Urinary bladder (tissue), 4 donors: ENCODE results near the gene PPP2R5E. TPM values are rescaled to one million over a fixed set of nuclear protein-coding genes. Genes with fewer than 3 reads are reported as not detected.
"Not testable (repeated sequence)": the region's sequence is repeated elsewhere in the genome, so short reads cannot be mapped to it uniquely, and the experiment has no call there.

ENCODE experiments used
- DNase-seq: peaks from one replicate; pipeline ENCODE4 v3.0.0-alpha.2; 2015; ENCODE audit errors: extremely low spot score
- H3K27ac ChIP-seq: one replicate; pipeline ENCODE4 v1.5.1; 2013; ENCODE audit warnings: low read depth, mild to moderate bottlenecking, moderate library complexity
- H3K36me3 ChIP-seq: one replicate; pipeline ENCODE4 v1.6.1; 2013; ENCODE audit warnings: mild to moderate bottlenecking, moderate library complexity; ENCODE audit not compliant: insufficient read depth
- H3K4me1 ChIP-seq: one replicate; pipeline ENCODE4 v1.6.1; 2013; ENCODE audit warnings: mild to moderate bottlenecking, moderate library complexity; ENCODE audit not compliant: insufficient read depth
- H3K4me3 ChIP-seq: one replicate; pipeline ENCODE4 v1.5.1; 2013; ENCODE audit warnings: low read depth, low read length
- WGBS: extraction: QIAGEN DNeasy Blood & Tissue Kit; methylation state at CpG from one replicate; pipeline ENCODE4 v1.1.7; 2013; 5-methylcytosine and 5-hydroxymethylcytosine counted together
- polyA plus RNA-seq: library from polyadenylated mRNA; stranded (reverse); fragments of 200-250 nt; gene quantifications from one replicate; pipeline ENCODE4 v1.2.3, GENCODE V29; 2013
- total RNA-seq: library from RNA; depleted of rRNA; stranded (reverse); fragments of >200 nt; gene quantifications from one replicate; pipeline ENCODE4 v1.2.3, GENCODE V29; 2014
- donor health status: healthy with polysubstance abuse.
- donor health status: healthy.

PPP2R5E gene
- total and polyA plus RNA-seq, 2 donors = 16.5 to 41.7 TPM

GRCh38 chr14:63544591-63545299 lies 1.6 kb upstream of the PPP2R5E start:
- H3K36me3 ChIP-seq = no peaks in the 10 kb centered on the region
- no peak overlapping the region for H3K27ac ChIP-seq
- H3K4me3 ChIP-seq = no peak overlapping the region
- WGBS = 11% methylated on average over 6 of the region's 6 CpGs
- no peaks in the 10 kb centered on the region for H3K4me1 ChIP-seq
- DNase-seq = no peak

- no peaks in the 10 kb centered on the region for H3K36me3 ChIP-seq
- H3K4me1 ChIP-seq = no peaks in the 10 kb centered on the region
- under 1% methylated on average over 22 of the region's 22 CpGs for WGBS
- H3K27ac ChIP-seq = peak overlapping the region; percentile 75
- H3K4me3 ChIP-seq = peak overlapping the region; percentile 80
- no peak for DNase-seq
Observed at GRCh38 chr14:63543826-63544406, 739 bp upstream of the PPP2R5E start.

- Histone ChIP-seq H3K4me3 (peak overlapping the region; percentile 90), H3K36me3 (peaks cover 6% of the 10 kb centered on the region), H3K27ac (peak overlapping the region; percentile 86), H3K4me1 (no peaks in the 10 kb centered on the region)
- DNase-seq = no peak
- under 1% methylated on average over 46 of the region's 46 CpGs for WGBS
Observed at GRCh38 chr14:63542231-63542999, 762 bp downstream of the PPP2R5E start.

GRCh38 chr14:63535918-63536317 lies 7.3 kb downstream of the PPP2R5E start:
- no peak for DNase-seq
- no peaks in the 10 kb centered on the region for H3K4me1 ChIP-seq
- no peak overlapping the region for H3K27ac ChIP-seq
- peaks cover 9% of the 10 kb centered on the region for H3K36me3 ChIP-seq
- H3K4me3 ChIP-seq = no peak overlapping the region

GRCh38 chr14:63533474-63533873 lies 9.7 kb downstream of the PPP2R5E start:
- no peak overlapping the region for H3K27ac ChIP-seq
- H3K4me1 ChIP-seq = no peaks in the 10 kb centered on the region
- no peak for DNase-seq
- peaks cover 7% of the 10 kb centered on the region for H3K36me3 ChIP-seq
- H3K4me3 ChIP-seq = no peak overlapping the region
- WGBS = 96% methylated on average over 15 of the region's 15 CpGs

GRCh38 chr14:63524537-63525155 lies 18.5 kb downstream of the PPP2R5E start:
- DNase-seq = no peak
- Histone ChIP-seq H3K27ac (no peak overlapping the region), H3K36me3 (no peaks in the 10 kb centered on the region), H3K4me1 (no peaks in the 10 kb centered on the region), H3K4me3 (no peak overlapping the region)
- WGBS = 77% methylated on average over 12 of the region's 12 CpGs

GRCh38 chr14:63523735-63524426 lies 19.3 kb downstream of the PPP2R5E start:
- Histone ChIP-seq H3K36me3 (no peaks in the 10 kb centered on the region), H3K4me1 (no peaks in the 10 kb centered on the region), H3K4me3 (no peak overlapping the region), H3K27ac (no peak overlapping the region)
- WGBS = 76% methylated on average over 4 of the region's 4 CpGs
- peak; percentile 13 for DNase-seq

- WGBS = 91% methylated on average over 38 of the region's 41 CpGs
Observed at GRCh38 chr14:63522511-63522910, 20.7 kb downstream of the PPP2R5E start.

GRCh38 chr14:63517354-63517753 lies 25.8 kb downstream of the PPP2R5E start:
- no peak for DNase-seq
- H3K27ac ChIP-seq = no peak overlapping the region
- no peaks in the 10 kb centered on the region for H3K4me1 ChIP-seq
- H3K4me3 ChIP-seq = no peak overlapping the region
- 92% methylated on average over 2 of the region's 2 CpGs for WGBS
- no peaks in the 10 kb centered on the region for H3K36me3 ChIP-seq

More at GRCh38 chr14:63522511-63522910, 20.7 kb downstream of the PPP2R5E start:
- not testable (repeated sequence) for H3K36me3 ChIP-seq, H3K4me1 ChIP-seq, H3K4me3 ChIP-seq, H3K27ac ChIP-seq, DNase-seq

GRCh38 chr14:63515240-63515639 lies 27.9 kb downstream of the PPP2R5E start:
- Histone ChIP-seq H3K36me3 (no peaks in the 10 kb centered on the region), H3K4me1 (no peaks in the 10 kb centered on the region), H3K27ac (no peak overlapping the region), H3K4me3 (no peak overlapping the region)
- DNase-seq = no peak
- 85% methylated on average over 4 of the region's 4 CpGs for WGBS

- H3K27ac ChIP-seq = no peak overlapping the region
- H3K4me1 ChIP-seq = no peaks in the 10 kb centered on the region
- DNase-seq = no peak
- H3K4me3 ChIP-seq = no peak overlapping the region
- H3K36me3 ChIP-seq = no peaks in the 10 kb centered on the region
- WGBS = 56% methylated on average over 4 of the region's 4 CpGs
Observed at GRCh38 chr14:63513756-63514155, 29.4 kb downstream of the PPP2R5E start.

GRCh38 chr14:63512861-63513260 lies 30.3 kb downstream of the PPP2R5E start:
- Histone ChIP-seq H3K27ac (no peak overlapping the region), H3K36me3 (no peaks in the 10 kb centered on the region), H3K4me1 (no peaks in the 10 kb centered on the region), H3K4me3 (no peak overlapping the region)
- no peak for DNase-seq

- H3K4me3 ChIP-seq = no peak overlapping the region
Observed at GRCh38 chr14:63510538-63510937, 32.6 kb downstream of the PPP2R5E start.

More at GRCh38 chr14:63510538-63510937, 32.6 kb downstream of the PPP2R5E start:
- Histone ChIP-seq H3K36me3 (no peaks in the 10 kb centered on the region), H3K4me1 (no peaks in the 10 kb centered on the region), H3K27ac (no peak overlapping the region)
- no peak for DNase-seq
- WGBS = 81% methylated on average over 5 of the region's 5 CpGs
